Measurements from ENCODE around the gene TUBB3.

DNA sequence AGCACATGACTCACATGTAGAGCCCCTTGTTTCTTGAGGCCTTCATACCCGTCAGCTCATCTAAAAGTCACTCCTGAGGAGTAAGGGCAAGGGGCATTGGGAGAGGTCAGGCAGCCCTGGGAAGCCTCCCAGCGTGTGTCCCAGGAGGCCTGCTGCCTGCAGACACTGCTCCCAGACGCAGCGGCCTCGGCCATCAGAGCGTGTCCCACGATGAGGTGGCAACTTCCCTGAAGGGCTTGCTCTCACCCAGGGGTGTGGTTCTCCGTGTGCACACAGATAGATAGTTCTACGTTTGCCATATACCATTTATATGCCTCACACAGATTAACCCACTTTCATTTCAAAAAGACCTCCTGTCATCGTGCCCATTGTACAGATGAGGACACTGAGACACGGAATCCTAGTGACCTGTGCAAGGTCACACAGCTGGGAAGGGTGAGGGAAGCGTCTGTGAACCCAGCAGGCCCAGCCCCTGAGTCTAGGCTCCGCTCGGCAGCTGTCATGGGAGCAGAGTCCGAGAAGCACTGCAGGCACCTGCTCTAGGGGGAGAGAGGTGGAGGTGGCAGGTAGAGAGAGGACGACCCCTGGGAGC, 8.3 kb downstream of the TUBB3 start:
- TF ChIP-seq, protein P1, sequence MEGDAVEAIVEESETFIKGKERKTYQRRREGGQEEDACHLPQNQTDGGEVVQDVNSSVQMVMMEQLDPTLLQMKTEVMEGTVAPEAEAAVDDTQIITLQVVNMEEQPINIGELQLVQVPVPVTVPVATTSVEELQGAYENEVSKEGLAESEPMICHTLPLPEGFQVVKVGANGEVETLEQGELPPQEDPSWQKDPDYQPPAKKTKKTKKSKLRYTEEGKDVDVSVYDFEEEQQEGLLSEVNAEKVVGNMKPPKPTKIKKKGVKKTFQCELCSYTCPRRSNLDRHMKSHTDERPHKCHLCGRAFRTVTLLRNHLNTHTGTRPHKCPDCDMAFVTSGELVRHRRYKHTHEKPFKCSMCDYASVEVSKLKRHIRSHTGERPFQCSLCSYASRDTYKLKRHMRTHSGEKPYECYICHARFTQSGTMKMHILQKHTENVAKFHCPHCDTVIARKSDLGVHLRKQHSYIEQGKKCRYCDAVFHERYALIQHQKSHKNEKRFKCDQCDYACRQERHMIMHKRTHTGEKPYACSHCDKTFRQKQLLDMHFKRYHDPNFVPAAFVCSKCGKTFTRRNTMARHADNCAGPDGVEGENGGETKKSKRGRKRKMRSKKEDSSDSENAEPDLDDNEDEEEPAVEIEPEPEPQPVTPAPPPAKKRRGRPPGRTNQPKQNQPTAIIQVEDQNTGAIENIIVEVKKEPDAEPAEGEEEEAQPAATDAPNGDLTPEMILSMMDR (IDR thresholded peaks at IDR 0.05): no peak
- TF ChIP-seq, protein P2, sequence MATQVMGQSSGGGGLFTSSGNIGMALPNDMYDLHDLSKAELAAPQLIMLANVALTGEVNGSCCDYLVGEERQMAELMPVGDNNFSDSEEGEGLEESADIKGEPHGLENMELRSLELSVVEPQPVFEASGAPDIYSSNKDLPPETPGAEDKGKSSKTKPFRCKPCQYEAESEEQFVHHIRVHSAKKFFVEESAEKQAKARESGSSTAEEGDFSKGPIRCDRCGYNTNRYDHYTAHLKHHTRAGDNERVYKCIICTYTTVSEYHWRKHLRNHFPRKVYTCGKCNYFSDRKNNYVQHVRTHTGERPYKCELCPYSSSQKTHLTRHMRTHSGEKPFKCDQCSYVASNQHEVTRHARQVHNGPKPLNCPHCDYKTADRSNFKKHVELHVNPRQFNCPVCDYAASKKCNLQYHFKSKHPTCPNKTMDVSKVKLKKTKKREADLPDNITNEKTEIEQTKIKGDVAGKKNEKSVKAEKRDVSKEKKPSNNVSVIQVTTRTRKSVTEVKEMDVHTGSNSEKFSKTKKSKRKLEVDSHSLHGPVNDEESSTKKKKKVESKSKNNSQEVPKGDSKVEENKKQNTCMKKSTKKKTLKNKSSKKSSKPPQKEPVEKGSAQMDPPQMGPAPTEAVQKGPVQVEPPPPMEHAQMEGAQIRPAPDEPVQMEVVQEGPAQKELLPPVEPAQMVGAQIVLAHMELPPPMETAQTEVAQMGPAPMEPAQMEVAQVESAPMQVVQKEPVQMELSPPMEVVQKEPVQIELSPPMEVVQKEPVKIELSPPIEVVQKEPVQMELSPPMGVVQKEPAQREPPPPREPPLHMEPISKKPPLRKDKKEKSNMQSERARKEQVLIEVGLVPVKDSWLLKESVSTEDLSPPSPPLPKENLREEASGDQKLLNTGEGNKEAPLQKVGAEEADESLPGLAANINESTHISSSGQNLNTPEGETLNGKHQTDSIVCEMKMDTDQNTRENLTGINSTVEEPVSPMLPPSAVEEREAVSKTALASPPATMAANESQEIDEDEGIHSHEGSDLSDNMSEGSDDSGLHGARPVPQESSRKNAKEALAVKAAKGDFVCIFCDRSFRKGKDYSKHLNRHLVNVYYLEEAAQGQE (IDR thresholded peaks at IDR 0.05; ENCODE audit: insufficient read depth in 1 of 2, low read depth in 2 of 2, low read length in 1 of 2): no peak
- TF ChIP-seq TCF7L2 (IDR thresholded peaks at IDR 0.05; ENCODE audit: low read depth, low read length): no peak
- TF ChIP-seq POLR2AphosphoS5 (IDR thresholded peaks at IDR 0.05; ENCODE audit: low read depth, low read length): no peak
